H54 (cell line): Measurements from ENCODE around the gene STOX1.
"Not testable (repeated sequence)": the region's sequence is repeated elsewhere in the genome, so short reads cannot be mapped to it uniquely, and the experiment has no call there.

ENCODE experiments used
- DNase-seq: peaks from one replicate; pipeline ENCODE4 v3.0.0; 2011; ENCODE audit warnings: low spot score, mixed read lengths; ENCODE audit not compliant: insufficient read length
- FAIRE-seq: peaks from 3 replicates; lab custom pipeline; 2011; peaks lifted over from hg19 to GRCh38; lab: Jason Lieb, UNC
- POLR2A ChIP-seq: IDR thresholded peaks from 2 replicates; pipeline ENCODE4 v1.6.1; 2011; ENCODE audit warnings: low read depth, mild to moderate bottlenecking, low read length

Gene STOX1

DNA sequence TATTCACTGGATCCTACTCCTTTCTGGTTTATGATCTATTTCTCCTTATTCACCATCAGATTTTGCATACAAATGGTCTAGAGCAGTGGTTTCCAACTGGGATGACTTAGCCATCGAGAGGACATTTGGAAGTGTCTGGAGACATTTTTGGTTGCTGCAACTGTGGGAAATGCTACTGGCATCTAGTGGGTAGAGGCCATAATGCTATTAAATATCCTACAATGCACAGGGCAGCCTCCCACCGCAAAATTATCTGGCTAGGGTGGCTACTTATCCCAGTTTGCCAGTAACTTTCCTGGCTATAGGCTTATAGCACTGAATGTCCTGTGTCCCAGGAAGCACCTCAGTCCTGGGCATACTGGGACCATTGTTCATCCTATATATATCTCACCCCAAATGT is 52.3 kb downstream of the STOX1 start:
- no peak for TF ChIP-seq POLR2A
- FAIRE-seq: no peak
- no peak for DNase-seq

DNA sequence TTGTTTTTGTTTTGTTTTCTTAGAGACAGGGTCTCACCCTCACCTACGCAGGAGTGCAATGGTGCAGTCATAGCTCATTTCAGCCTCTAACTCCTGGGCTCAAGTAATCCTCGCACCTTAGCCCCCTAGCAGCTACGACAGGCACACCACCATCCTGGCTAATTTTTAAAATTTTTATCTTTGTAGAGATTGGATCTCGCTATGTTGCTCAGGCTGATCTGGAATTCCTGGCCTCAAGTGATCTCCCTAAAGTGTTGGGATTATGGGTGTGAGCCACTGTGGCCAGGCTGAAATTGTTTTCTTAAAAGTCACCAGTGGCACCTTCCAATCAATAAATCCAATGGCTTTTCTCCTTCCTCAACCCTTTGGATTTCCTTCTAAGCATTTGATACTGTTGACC is 52.9 kb downstream of the STOX1 start:
- TF ChIP-seq POLR2A: no peak
- FAIRE-seq (no peak), DNase-seq (no peak)

DNA sequence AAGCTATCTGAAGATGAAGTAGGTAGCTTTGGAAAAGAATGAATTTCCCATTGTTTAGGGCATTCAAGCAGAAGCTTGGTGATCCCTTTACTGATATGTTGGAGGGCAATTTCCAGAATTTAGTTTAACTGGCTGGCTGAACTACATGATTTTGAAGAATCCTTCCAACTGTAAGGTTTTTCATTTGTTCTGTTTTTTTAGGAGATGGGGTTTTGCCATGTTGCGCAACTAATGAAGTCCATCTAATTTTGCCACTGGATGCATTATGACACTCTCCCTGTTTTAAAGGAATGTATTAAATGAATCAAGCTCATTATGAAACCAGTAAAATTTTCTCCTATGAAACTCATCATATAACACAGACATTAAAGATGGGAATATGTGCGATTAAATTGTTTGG is 67.7 kb downstream of the STOX1 start:
- DNase-seq (no peak), FAIRE-seq (no peak)
- TF ChIP-seq POLR2A: no peak

DNA sequence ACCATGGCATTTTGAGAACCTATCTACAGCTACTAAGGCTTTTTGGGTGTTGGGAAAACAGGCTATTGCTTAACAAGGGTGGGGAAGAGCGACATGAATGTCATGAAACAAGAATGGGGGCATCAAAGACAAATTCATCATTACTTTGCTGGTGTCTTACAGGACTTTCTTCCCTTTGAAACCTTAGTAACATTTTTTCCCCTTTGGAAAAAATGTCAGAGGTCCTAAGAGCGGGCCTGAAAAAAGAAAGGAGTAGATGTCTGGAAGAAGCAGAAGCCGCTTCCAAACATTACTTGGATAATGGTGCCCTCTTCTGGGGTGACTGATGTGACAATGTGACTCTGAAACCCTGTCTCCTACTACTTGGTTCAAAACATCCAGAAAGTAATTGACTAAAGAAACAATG is 70.0 kb downstream of the STOX1 start:
- no peak for TF ChIP-seq POLR2A
- FAIRE-seq (peak; percentile 48), DNase-seq (peak; percentile 45)

DNA sequence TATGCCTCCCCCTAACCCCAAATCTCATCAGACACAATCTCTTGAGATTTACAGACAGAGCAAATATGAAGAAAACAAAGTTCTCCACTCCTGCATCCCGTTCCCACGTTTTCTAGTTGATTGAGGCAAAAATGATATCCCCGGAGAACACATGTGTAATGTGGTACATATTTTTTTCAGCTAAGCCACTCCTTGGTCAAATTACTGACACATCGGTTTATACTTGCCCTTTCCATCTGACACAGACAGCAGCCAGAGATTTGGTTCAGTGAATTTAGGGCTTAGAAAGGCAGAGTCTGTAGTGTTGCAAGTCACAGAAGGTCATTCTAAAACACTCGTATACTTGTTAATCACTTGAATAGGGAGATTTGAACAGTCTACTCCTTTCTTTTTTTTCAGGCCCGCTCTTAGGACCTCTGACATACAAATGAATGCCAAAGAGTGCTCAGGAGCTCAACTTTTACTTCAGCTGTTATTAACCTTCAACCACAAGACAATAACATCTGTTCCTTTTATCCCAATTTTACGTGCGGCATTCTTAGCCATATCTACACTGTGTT is 71.9 kb downstream of the STOX1 start:
- FAIRE-seq: no peak
- no peak for TF ChIP-seq POLR2A
- no peak for DNase-seq

DNA sequence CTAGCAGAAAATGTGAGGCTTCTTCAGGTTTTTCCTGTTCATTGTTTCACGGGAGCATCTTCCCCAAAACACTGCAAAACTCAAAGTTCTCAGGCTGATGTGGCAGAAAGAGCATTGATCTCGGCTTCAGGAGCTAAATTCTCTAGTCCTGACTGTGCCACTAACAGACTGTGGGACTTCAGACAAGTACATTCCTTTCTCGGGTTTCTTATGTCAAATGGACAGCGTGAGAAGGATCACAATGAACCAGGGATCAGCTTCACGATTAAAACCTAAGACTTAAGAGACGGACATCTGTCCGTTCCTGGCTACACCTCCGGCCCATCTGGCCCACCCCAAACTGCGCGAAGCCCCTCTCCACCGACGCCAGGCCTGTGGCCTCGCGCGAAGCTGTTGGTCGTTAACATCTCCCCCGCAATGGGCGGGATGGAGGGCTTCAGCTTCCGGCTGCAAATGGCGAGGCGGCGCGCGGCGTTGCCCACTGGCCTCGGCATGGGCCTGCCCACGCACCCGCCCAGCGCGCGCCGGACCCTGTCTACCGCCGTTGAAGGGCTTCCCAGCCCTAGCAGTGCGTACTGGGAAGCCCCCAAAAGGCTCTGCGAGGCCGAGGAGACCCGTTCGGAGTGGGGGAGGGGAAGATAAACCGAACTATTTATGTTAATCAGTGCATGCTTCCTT is 73.2 kb downstream of the STOX1 start:
- DNase-seq (no peak), FAIRE-seq (no peak)
- peak; percentile 69 for TF ChIP-seq POLR2A

DNA sequence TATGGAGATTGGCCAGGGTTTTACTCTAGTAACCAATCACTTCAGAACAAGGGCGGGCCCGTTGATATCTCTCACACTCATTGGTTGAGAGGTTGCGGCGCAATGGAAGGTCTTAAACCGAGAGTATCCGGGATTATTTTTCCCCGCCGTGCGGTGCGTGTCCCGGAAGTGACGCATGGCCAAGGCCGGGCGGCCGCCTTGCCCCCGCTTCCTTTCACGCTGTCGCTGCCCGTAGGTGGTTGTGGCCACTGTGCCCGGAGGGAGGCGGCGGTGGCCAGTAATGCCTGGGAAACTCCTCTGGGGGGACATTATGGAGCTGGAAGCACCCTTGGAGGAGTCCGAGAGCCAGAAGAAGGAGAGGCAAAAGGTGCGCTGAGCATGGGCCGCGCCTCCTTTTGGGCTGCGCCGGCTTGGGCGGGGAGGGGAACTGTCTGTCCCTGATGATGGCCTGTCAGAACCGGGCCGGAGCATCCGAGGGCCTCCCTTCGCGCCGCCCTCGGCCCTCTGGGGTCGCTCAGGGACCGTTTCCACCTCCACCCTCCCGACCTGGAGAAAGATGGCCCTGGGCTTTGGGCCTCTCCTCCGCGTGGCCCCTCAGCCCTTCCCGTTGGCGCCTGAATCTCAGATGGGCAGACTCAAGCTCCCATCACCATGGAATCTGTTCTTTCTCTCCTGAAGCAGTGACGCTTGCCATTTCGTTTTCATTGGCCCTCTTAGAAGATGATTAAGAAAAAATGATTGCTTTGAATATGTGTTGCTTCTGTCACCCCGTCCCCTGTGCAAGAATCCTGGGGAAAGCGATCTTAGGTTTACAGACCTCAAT is 74.0 kb downstream of the STOX1 start, which contains the start of gene DDX50:
DDX50 (plus strand) TSS at position 211 of the 823 bp plus-strand sequence; CDS start at position 281, 70 bp downstream.
- peak; percentile 85 for TF ChIP-seq POLR2A
- FAIRE-seq (peak; percentile 97), DNase-seq (peak; percentile 94)

DNA sequence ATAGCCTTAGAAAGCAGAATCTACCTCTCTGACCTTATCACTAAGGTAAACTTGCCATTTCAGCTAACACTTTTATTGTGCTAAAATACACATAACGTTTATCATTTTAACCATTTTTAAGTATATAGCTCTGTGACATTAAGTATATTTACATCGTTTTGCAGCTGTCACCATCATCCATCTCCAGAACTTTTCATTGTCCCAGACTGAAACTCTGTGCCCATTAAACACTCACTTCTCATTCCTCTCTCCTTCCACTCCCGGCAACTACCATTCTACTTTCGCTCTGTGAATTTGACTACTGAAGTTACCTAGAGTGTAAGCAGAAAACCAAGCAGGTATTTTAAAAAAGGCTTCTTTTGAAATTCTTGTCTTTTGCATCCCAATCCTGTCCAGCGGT is 75.1 kb downstream of the STOX1 start:
- DNase-seq (no peak), FAIRE-seq (peak; percentile 11)
- TF ChIP-seq POLR2A: no peak

DNA sequence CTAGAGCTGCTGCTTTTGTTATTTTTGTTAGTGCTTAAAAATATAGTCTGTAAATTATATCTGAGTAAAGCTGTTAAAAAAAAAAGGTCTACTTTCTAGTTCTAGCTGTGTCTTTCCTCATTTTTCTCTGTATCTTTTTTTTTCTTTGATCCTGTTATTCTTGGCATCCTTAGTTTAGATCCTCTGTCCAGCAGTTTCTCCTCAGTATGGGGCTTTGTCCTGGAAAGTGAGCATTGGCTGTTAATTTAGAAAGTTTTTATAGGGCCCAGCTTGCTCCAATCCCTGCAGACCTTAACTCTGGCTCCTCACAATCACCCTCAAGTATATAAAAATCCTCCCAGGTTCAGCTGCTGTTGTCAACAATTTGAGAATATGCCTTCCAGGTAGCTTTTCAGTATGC is 97.3 kb downstream of the STOX1 start:
- no peak for DNase-seq
- FAIRE-seq: no peak
- no peak for TF ChIP-seq POLR2A

DNA sequence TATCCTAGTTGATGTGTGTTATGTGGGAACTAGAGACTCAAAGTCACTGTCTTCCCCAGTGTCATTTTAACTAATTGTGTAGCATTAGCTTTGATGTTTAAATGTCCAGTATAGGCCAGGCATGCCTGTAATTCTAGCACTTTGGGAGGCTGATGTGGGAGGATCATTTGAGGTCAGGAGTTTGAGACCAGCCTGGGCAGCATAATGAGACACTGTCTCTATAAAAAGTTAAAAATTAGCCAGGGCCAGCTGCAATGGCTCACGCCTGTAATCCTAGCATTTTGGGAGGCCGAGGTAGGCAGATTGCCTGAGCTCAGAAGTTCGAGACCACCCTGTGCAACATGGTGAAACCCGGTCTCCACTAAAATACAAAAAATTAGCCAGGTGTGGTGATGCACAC is 98.2 kb downstream of the STOX1 start:
- peak; percentile 45 for FAIRE-seq
- DNase-seq: no peak
- TF ChIP-seq POLR2A: no peak

DNA sequence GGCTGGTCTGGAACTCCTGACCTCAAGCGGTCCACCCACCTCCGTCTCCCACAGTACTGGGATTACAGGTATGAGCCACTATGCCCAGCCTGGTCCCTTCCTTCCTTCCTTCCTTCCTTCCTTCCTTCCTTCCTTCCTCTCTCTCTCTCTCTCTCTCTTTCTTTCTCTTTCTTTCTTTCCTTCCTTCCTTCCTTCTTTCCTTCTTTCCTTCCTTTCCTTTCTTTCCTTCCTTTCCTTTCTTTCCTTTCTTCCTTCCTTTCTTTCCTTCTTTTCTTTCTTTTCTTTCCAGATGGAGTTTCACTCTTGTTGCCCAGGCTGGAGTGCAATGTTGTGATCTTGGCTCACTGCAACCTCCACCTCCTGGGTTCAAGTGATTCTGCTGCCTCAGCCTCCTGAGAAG is 101.8 kb downstream of the STOX1 start:
- FAIRE-seq, DNase-seq: not testable (repeated sequence)

DNA sequence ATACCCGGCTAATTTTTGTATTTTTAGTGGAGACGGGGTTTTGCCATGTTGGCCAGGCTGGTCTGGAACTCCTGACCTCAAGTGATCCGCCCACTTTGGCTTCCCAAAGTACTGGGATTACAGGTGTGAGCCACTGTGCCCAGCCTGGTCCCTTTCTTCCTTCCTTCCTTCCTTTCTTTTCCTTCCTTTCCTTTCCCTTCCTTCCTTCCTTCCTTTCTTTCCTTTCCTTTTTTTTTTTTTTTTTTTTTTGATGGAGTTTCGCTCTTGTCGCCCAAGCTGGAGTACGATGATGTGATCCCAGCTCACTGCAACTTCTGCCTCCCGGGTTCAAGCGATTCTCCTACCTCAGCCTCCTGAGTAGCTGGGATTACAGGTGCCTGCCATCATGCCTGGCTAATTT is 102.6 kb downstream of the STOX1 start:
- not testable (repeated sequence) for DNase-seq, FAIRE-seq

DNA sequence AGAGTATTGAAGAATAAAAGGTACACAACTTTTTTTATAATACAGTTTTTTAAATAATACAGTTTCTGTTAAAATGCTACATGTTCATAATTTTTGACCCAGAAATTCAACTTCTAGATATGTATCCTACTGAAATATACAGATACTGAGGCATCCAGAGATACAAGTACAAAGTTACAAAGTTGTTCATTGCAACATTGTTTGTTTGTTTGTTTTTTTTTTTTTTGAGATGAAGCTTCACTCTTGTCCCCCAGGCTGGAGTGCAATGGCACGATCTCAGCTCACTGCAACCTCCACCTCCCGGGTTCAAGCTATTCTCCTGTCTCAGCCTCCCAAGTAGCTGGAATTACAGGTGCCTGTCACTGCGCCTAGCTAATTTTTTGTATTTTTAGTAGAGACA is 105.5 kb downstream of the STOX1 start:
- FAIRE-seq, DNase-seq: not testable (repeated sequence)

DNA sequence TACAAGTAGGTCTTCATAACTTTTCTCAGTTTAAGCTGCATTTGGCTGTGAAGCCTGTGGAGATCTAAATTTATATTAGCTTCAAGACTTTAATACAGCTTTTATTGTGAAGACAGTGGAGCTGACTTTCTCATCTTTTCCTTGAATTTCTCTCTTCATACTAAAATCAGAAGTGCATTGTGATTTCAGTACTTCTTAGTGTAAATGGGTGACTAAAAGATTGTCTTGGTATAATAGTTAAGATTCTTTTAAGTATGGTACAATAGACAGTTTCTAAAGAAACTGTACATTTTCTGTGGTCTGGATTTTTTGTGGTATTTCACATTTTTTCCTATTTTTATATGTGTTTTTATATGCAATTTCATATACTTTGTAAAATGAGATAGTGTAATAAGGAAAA is 107.7 kb downstream of the STOX1 start:
- no peak for DNase-seq
- no peak for FAIRE-seq
- TF ChIP-seq POLR2A: no peak
